SH-SY5Y (cell line): ENCODE measurements around the gene OR2A25.

ENCODE experiments used
- GATA2 ChIP-seq: IDR thresholded peaks from 2 replicates; pipeline ENCODE4 v1.6.1; 2011; ENCODE audit warnings: mild to moderate bottlenecking, low read depth, low read length
- GATA3 ChIP-seq: IDR thresholded peaks from 2 replicates; pipeline ENCODE4 v1.6.1; 2011; ENCODE audit warnings: low read depth, mild to moderate bottlenecking, low read length, moderate library complexity

Gene OR2A25

GRCh38 chr7:144109283-144109682 is 39.7 kb downstream of the OR2A25 start, which contains the start of gene OR2A2:
Gene OR2A2 (plus strand): TSS chr7:144109583. CDS start chr7:144109583, 0 bp downstream.
- TF ChIP-seq GATA3 (no peak), GATA2 (no peak)

- TF ChIP-seq GATA3: no peak
Observed at GRCh38 chr7:144110272-144110671, 40.7 kb downstream of the OR2A25 start.

- TF ChIP-seq GATA3 (no peak), GATA2 (no peak)
Observed at GRCh38 chr7:144113651-144114050, 44.0 kb downstream of the OR2A25 start.

GRCh38 chr7:144118341-144118740 is 48.7 kb downstream of the OR2A25 start:
- TF ChIP-seq GATA3: no peak

- no peak for TF ChIP-seq GATA2
Observed at GRCh38 chr7:144122876-144123275, 53.3 kb downstream of the OR2A25 start, which contains the start of gene OR2A14. Gene OR2A14 (plus strand): TSS chr7:144123176. CDS start chr7:144129113, 5,937 bp downstream.
